Measurements from ENCODE around the gene C1orf159. TPM values are rescaled to one million over a fixed set of nuclear protein-coding genes. Genes with fewer than 3 reads are reported as not detected.

The C1orf159 gene
- total RNA-seq, 4 donors from 2014 or later = 6.9 to 19.6 (median 14.7) TPM

DNA sequence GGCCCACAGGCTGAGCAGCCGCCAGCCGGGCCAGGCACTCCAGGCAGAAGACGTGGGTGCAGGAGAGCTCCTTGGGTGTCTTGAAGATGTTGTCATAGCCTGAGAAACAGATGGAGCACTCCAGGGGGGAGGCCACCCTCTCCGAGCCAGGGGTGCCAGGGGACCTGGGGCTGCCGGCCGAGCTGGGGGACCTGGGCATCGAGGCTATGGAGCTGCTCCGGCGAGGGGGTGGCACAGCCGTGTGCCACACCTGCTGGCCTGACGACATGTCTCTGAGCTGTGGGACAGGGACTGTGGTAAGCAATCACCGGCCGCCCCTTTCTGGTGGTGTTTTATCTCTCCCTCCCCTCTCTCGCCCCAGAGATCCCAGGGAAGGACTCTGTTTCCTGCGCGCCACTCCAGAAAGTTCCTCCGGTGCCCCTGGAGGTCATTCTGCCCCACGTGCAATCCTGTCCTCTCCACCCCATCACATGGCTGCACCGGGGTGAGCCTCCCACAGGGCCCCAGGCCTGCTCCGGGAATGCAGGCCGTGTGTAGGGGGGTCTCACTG, 43.5 kb downstream of the C1orf159 start:
- Histone ChIP-seq H3K9me3 (no peaks in the 10 kb centered on the region), H3K36me3 (no peaks in the 10 kb centered on the region), H3K27ac (peak overlapping the region; percentile 81 to 89 (median 82)), H3K27me3 (peaks cover 0 to 86% (median 8%) of the 10 kb centered on the region in 4 donors), H3K4me3 (peak overlapping the region; percentile 21 to 45 (median 38)), H3K4me1 (peaks cover 19 to 64% (median 25%) of the 10 kb centered on the region in 3 donors)
- DNase-seq = no peak
- intact Hi-C loops (cut with DNase I) = no loop called here
- no peak for TF ChIP-seq CTCF (IDR thresholded peaks at IDR 0.05)
- no peak for TF ChIP-seq POLR2A (IDR thresholded peaks at IDR 0.05)
- WGBS, 2 donors = 62 to 83% methylated on average over 4 to 8 of the region's 21 CpGs

- no peaks in the 10 kb centered on the region for H3K36me3 ChIP-seq
- H3K27me3 ChIP-seq = peaks cover 0 to 93% (median 8%) of the 10 kb centered on the region in 4 donors
- TF ChIP-seq POLR2A (IDR thresholded peaks at IDR 0.05) (no peak), CTCF (IDR thresholded peaks at IDR 0.05) (no peak)
- intact Hi-C loops (cut with DNase I) = no loop called here
- WGBS, 2 donors = 93% methylated on average over 5 of the region's 56 CpGs; no CpG with 5 or more reads in 1 of the 2 donors
- H3K9me3 ChIP-seq = no peaks in the 10 kb centered on the region
- no peak for DNase-seq
- H3K4me3 ChIP-seq = peak overlapping the region in 2 of 4 donors; percentile 6 to 44
- H3K4me1 ChIP-seq = peaks cover 19 to 66% (median 25%) of the 10 kb centered on the region in 3 donors
- peak overlapping the region in 3 of 4 donors; percentile 81 to 89 (median 82) for H3K27ac ChIP-seq
Measured at GRCh38 chr1:1071486-1072298, 44.2 kb downstream of the C1orf159 start.

DNA sequence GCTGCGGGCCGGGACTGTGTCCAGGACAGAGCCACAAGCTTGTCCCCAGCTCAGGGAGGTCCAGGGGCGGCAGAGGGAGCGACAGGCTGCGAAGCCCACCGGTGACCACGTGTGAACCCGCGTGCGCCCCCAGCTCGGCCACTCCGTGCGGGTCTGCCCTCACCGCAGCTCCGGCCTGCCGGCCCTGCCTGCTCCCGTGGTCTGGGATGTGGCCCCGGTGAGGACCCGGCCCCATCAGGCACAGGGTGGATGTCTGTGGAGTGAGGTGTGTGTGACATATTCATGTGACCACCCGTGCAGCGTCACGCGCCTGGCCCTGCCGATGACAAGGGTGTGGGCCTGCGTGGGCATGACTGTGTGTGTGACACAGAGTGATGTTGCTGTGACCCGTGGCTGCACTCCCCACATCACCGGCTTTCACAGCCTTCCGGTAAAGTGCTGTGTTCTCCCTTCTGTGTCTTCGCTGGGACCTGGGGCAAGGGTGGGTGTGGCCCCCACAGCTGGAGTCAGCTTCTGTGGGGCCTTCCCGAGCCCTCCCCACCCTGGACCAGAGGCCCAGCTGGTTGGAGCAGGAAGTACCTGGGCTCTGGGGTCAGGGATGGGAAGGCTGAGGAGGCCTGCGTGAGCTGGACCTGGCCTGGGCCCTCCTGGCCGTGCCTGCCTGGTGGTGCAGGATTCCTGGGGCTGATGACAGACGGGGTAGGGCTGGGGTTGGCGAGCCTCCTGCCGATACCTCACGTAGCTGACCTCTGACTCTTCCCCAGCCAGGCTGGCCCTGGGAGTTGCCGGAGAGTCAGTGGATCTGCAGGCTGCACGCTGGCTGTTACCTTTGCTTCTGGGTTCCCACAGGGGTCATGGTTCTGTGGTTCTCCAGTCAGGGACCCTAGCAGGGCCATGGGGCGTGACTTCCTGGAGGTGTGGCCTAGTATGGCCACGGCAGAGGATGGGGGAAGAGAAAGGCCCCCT, 45.9 kb downstream of the C1orf159 start:
- Histone ChIP-seq H3K4me3 (peak overlapping the region; percentile 29 to 70 (median 48)), H3K36me3 (no peaks in the 10 kb centered on the region), H3K4me1 (peaks cover 19 to 62% (median 25%) of the 10 kb centered on the region in 3 donors), H3K27ac (peak overlapping the region; percentile 78 to 89 (median 82)), H3K27me3 (peaks cover 0 to 91% (median 8%) of the 10 kb centered on the region in 4 donors), H3K9me3 (no peaks in the 10 kb centered on the region)
- WGBS, 2 donors = 0% methylated on average over 3 of the region's 40 CpGs; no CpG with 5 or more reads in 1 of the 2 donors
- intact Hi-C loops (cut with DNase I) = no loop called here
- TF ChIP-seq CTCF (IDR thresholded peaks at IDR 0.05) (no peak), POLR2A (IDR thresholded peaks at IDR 0.05) (no peak)
- no peak for DNase-seq

DNA sequence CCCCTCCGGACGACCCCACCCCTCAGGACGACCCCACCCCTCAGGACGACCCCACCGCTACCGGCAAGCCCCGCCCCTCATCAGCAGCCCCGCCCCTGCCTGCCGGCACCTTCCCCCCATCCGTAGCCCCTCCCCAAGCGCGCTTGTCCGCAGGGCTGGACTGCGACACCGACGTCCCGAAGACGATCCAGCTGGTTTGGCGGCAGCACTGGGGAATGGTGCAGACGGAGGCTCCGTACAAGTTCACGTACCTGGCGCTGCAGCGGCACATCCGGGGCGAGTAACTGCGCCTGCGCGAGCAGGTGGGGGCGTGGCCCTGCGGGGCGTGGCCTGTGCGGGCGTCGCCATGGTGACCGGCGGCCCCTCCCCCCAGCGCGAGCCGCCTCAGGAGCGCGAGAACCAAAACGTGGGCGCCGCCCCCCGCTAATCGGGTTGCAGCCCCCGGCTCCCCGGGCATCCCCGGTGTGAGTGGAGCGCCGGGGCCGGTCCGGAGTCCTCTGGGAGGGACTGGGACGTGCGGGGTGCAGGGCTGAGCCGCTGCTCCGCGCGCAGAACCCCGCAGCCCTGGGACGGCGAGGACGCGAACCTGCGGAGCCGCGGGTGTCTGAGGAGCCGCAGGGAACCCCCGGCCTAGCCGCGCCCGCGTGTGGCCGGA, 46.7 kb downstream of the C1orf159 start:
- intact Hi-C loops (cut with DNase I) = no loop called here

More for the DNA sequence above, 46.7 kb downstream of the C1orf159 start:
- H3K27ac ChIP-seq = peak overlapping the region; percentile 78 to 89 (median 82)
- DNase-seq = no peak
- peaks cover 22 to 58% (median 23%) of the 10 kb centered on the region in 3 donors for H3K4me1 ChIP-seq
- H3K4me3 ChIP-seq = peak overlapping the region; percentile 29 to 70 (median 48)
- peaks cover 0 to 89% (median 8%) of the 10 kb centered on the region in 4 donors for H3K27me3 ChIP-seq
- H3K9me3 ChIP-seq = no peaks in the 10 kb centered on the region
- no peaks in the 10 kb centered on the region for H3K36me3 ChIP-seq
- 8% methylated on average over 8 of the region's 75 CpGs; no CpG with 5 or more reads in 1 of the 2 donors for WGBS, 2 donors
- TF ChIP-seq CTCF (IDR thresholded peaks at IDR 0.05) (no peak), POLR2A (IDR thresholded peaks at IDR 0.05) (peak in 1 of 4 donors; percentile 49)

All from esophagus squamous epithelium (tissue), 5 donors.